Measurements from ENCODE around the gene KRTAP10-5.
"Not testable (repeated sequence)": the region's sequence is repeated elsewhere in the genome, so short reads cannot be mapped to it uniquely, and the experiment has no call there.

Gene KRTAP10-5

GRCh38 chr21:44616591-44616926 is 36.2 kb upstream of the KRTAP10-5 start:
- no peak for FAIRE-seq
- no peak for TF ChIP-seq POLR2AphosphoS5 (IDR thresholded peaks at IDR 0.05; ENCODE audit: low read depth, low read length)
- no peak for TF ChIP-seq TAF1 (IDR thresholded peaks at IDR 0.05; ENCODE audit: borderline replicate concordance, low read depth, low read length)
- TF ChIP-seq POLR2A (IDR thresholded peaks at IDR 0.05; ENCODE audit: low read depth, low read length), result no peak
- no peak for DNase-seq (ENCODE audit: insufficient read length)

GRCh38 chr21:44615911-44616590 is 35.6 kb upstream of the KRTAP10-5 start:
- no peak for FAIRE-seq
- no peak for TF ChIP-seq TAF1 (IDR thresholded peaks at IDR 0.05; ENCODE audit: borderline replicate concordance, low read depth, low read length)
- TF ChIP-seq POLR2A (IDR thresholded peaks at IDR 0.05; ENCODE audit: low read depth, low read length), result no peak
- TF ChIP-seq POLR2AphosphoS5 (IDR thresholded peaks at IDR 0.05; ENCODE audit: low read depth, low read length), result no peak
- no peak for DNase-seq (ENCODE audit: insufficient read length)

GRCh38 chr21:44615466-44615865 is 35.1 kb upstream of the KRTAP10-5 start:
- no peak for TF ChIP-seq POLR2AphosphoS5 (IDR thresholded peaks at IDR 0.05; ENCODE audit: low read depth, low read length)
- no peak for TF ChIP-seq POLR2A (IDR thresholded peaks at IDR 0.05; ENCODE audit: low read depth, low read length)
- TF ChIP-seq TAF1 (IDR thresholded peaks at IDR 0.05; ENCODE audit: borderline replicate concordance, low read depth, low read length), result no peak
- FAIRE-seq (no peak), DNase-seq (ENCODE audit: insufficient read length) (no peak)

DNA sequence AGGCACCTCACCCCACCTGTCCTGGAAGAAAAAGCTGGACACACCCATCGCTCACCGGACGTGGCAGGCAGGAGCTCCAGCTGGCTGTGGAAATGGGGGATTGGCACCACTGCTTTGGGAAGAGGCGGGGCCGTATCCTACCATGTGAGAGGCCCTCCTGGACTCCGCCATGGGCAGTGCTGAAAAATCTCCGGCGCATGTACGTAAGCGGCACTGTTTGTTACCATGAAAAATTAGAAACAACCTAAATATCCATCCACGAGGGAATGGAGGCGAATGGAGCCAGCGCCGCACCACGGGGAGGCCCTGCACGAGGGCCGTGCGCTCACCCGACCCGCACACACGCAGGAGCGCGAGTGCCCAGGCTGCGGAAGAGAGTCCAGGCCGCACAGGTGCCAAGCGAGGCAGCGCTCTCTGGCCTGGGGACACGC is 34.6 kb upstream of the KRTAP10-5 start:
- no peak for TF ChIP-seq POLR2A (IDR thresholded peaks at IDR 0.05; ENCODE audit: low read depth, low read length)
- TF ChIP-seq TAF1 (IDR thresholded peaks at IDR 0.05; ENCODE audit: borderline replicate concordance, low read depth, low read length), result no peak
- no peak for TF ChIP-seq POLR2AphosphoS5 (IDR thresholded peaks at IDR 0.05; ENCODE audit: low read depth, low read length)
- DNase-seq (ENCODE audit: insufficient read length), result no peak
- no peak for FAIRE-seq

DNA sequence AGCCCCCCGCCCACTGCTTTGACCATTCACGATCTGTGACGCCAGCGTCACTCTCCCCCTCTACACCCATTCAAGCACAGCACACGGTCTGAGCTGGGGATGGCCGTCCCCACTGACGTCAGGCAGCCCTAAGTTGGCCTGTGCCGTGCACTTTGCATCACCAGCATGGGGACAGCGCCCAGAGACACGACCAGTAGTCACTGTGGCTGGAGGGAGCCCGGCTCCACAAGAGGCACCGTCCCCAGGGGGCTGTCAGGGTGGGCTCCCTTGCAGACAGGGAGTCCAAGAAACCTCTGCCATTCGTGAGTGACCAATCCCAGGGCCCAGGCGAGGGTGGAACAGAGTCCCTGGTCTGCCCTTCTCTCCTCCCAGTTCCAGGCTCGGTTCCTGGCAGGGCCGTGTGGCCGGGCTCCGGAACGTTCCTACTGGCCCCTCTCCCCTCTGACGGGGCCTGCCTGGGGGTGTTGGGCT is 33.8 kb upstream of the KRTAP10-5 start:
- FAIRE-seq (no peak), DNase-seq (ENCODE audit: insufficient read length) (no peak)
- no peak for TF ChIP-seq POLR2AphosphoS5 (IDR thresholded peaks at IDR 0.05; ENCODE audit: low read depth, low read length)
- TF ChIP-seq POLR2A (IDR thresholded peaks at IDR 0.05; ENCODE audit: low read depth, low read length), result no peak
- TF ChIP-seq TAF1 (IDR thresholded peaks at IDR 0.05; ENCODE audit: borderline replicate concordance, low read depth, low read length), result no peak

- DNase-seq (ENCODE audit: insufficient read length) (no peak), FAIRE-seq (no peak)
- TF ChIP-seq TAF1 (IDR thresholded peaks at IDR 0.05; ENCODE audit: borderline replicate concordance, low read depth, low read length), result no peak
- TF ChIP-seq POLR2AphosphoS5 (IDR thresholded peaks at IDR 0.05; ENCODE audit: low read depth, low read length), result no peak
- TF ChIP-seq POLR2A (IDR thresholded peaks at IDR 0.05; ENCODE audit: low read depth, low read length), result no peak
These were observed 33.2 kb upstream of the KRTAP10-5 start for GRCh38 chr21:44613386-44614155.

DNA sequence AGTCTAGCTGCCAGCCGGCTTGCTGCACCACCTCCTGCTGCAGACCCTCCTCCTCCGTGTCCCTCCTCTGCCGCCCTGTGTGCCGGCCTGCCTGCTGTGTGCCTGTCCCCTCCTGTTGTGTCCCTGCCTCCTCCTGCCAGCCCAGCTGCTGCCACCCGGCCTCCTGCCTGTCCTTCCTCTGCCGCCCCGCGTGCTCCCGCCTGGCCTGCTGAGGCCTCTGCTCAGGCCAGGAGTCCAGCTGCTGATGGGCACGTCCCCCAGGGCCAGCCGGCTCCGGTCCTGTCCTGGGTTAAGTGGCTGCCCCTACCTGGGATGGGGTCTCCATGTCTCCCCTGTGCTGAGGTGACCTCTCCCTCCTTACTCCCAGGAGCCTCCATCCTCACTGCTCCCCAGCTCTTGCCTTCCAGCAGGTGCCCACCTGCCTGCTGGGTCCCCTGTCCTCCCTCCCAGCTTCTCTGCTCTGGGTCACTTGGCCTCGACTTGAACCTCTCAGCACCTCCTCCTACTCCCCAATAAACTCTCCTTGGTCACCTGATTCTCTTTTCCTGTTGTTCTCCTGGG is 32.3 kb upstream of the KRTAP10-5 start:
- TF ChIP-seq TAF1 (IDR thresholded peaks at IDR 0.05; ENCODE audit: borderline replicate concordance, low read depth, low read length) (no peak), POLR2AphosphoS5 (IDR thresholded peaks at IDR 0.05; ENCODE audit: low read depth, low read length) (no peak), POLR2A (IDR thresholded peaks at IDR 0.05; ENCODE audit: low read depth, low read length) (no peak)
- FAIRE-seq (no peak), DNase-seq (ENCODE audit: insufficient read length) (no peak)

DNA sequence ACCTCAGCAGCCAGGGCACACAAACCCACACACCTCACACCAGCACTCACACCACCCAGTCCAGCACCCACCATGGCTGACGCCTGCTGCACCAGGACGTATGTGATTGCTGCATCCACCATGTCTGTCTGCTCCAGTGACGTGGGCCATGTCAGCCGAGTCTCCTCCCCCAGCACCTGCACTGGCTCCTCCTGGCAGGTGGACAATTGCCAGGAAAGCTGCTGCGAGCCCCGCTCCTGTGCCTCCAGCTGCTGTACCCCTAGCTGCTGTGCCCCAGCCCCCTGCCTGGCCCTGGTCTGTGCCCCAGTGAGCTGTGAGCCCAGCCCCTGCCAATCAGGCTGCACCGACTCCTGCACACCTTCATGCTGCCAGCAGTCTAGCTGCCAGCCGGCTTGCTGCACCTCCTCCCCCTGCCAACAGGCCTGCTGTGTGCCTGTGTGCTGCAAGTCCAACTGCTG is 31.7 kb upstream of the KRTAP10-5 start, which contains the start of gene KRTAP10-8:
KRTAP10-8 (plus strand) TSS at position 51 of the 458 bp plus-strand sequence; CDS start at position 73, 22 bp downstream.
- FAIRE-seq, result no peak
- TF ChIP-seq TAF1 (IDR thresholded peaks at IDR 0.05; ENCODE audit: borderline replicate concordance, low read depth, low read length) (no peak), POLR2AphosphoS5 (IDR thresholded peaks at IDR 0.05; ENCODE audit: low read depth, low read length) (no peak), POLR2A (IDR thresholded peaks at IDR 0.05; ENCODE audit: low read depth, low read length) (no peak)
- DNase-seq (ENCODE audit: insufficient read length), result no peak

- FAIRE-seq (no peak), DNase-seq (ENCODE audit: insufficient read length) (no peak)
- TF ChIP-seq POLR2A (IDR thresholded peaks at IDR 0.05; ENCODE audit: low read depth, low read length), result no peak
- no peak for TF ChIP-seq TAF1 (IDR thresholded peaks at IDR 0.05; ENCODE audit: borderline replicate concordance, low read depth, low read length)
- TF ChIP-seq POLR2AphosphoS5 (IDR thresholded peaks at IDR 0.05; ENCODE audit: low read depth, low read length), result no peak
These were observed 31.1 kb upstream of the KRTAP10-5 start for GRCh38 chr21:44611551-44611950.

- not testable (repeated sequence) for FAIRE-seq
These were observed 29.9 kb upstream of the KRTAP10-5 start for GRCh38 chr21:44610157-44610843.

DNA sequence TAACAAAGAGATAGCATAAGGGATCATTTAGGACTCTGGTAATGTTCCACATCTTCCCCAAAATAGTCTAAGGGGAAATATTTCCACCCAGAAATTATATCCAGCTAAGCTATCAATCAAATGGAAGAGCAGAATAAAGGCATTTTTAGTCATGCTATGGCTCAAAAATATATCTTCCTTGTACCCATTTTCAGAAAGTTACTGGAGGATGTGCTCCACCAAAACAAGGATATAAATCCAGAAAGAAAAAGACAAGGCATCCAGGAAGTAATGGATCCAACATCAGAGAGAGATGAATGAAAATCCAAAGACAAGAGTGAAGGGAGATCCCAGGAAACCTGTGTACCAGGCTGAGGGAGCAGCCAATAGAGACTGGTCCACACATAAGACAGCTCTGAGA is 28.8 kb upstream of the KRTAP10-5 start:
- DNase-seq (ENCODE audit: insufficient read length) (no peak), FAIRE-seq (no peak)
- TF ChIP-seq POLR2A (IDR thresholded peaks at IDR 0.05; ENCODE audit: low read depth, low read length), result no peak
- no peak for TF ChIP-seq POLR2AphosphoS5 (IDR thresholded peaks at IDR 0.05; ENCODE audit: low read depth, low read length)
- no peak for TF ChIP-seq TAF1 (IDR thresholded peaks at IDR 0.05; ENCODE audit: borderline replicate concordance, low read depth, low read length)

More at GRCh38 chr21:44610157-44610843, 29.9 kb upstream of the KRTAP10-5 start:
- not testable (repeated sequence) for DNase-seq (ENCODE audit: insufficient read length)

All from GM12892 (cell line).